HG02970 (cell line): Measurements from ENCODE around the gene PPP2R1A.

ENCODE experiments used
- ATAC-seq: cut with Tn5 transposase; IDR thresholded peaks from one replicate; pipeline ENCODE4 v1.9.1; 2021; ENCODE audit warnings: mild to moderate bottlenecking, moderate library complexity, moderate number of reproducible peaks; ENCODE audit not compliant: unreplicated experiment, low FRiP score

Gene PPP2R1A

GRCh38 chr19:52189735-52190486, at the start of gene PPP2R1A:
TSS of gene PPP2R1A (plus strand) at chr19:52190052. CDS start at chr19:52190097, 45 bp downstream.
- peak; percentile 96 for ATAC-seq

GRCh38 chr19:52141203-52141602, 48.6 kb upstream of the PPP2R1A start:
- ATAC-seq: no peak

- ATAC-seq: no peak
Observed at GRCh38 chr19:52142001-52142595, 47.8 kb upstream of the PPP2R1A start.

GRCh38 chr19:52148256-52148655, 41.6 kb upstream of the PPP2R1A start:
- ATAC-seq: no peak

- no peak for ATAC-seq
Observed at GRCh38 chr19:52155596-52156359, 34.1 kb upstream of the PPP2R1A start.

GRCh38 chr19:52170304-52170703, 19.5 kb upstream of the PPP2R1A start:
- no peak for ATAC-seq

GRCh38 chr19:52170863-52171320, 19.0 kb upstream of the PPP2R1A start:
- no peak for ATAC-seq

- peak; percentile 75 for ATAC-seq
Observed at GRCh38 chr19:52171321-52172169, 18.3 kb upstream of the PPP2R1A start, which contains the start of gene ZNF836. TSS of gene ZNF836 (minus strand) at chr19:52171621. CDS start at chr19:52168072, 3,549 bp downstream.

- ATAC-seq: no peak
Observed at GRCh38 chr19:52172347-52172746, 17.5 kb upstream of the PPP2R1A start.

GRCh38 chr19:52176574-52176973, 13.3 kb upstream of the PPP2R1A start:
- ATAC-seq: no peak

GRCh38 chr19:52187407-52187806, 2.4 kb upstream of the PPP2R1A start:
- no peak for ATAC-seq

- peak; percentile 2 for ATAC-seq
Observed at GRCh38 chr19:52188822-52189734, 774 bp upstream of the PPP2R1A start.

GRCh38 chr19:52190487-52191293, 838 bp downstream of the PPP2R1A start:
- ATAC-seq: no peak

GRCh38 chr19:52191389-52191788, 1.5 kb downstream of the PPP2R1A start:
- no peak for ATAC-seq

- no peak for ATAC-seq
Observed at GRCh38 chr19:52191951-52192350, 2.1 kb downstream of the PPP2R1A start.

- ATAC-seq: no peak
Observed at GRCh38 chr19:52196256-52196967, 6.6 kb downstream of the PPP2R1A start.

- no peak for ATAC-seq
Observed at GRCh38 chr19:52197964-52198363, 8.1 kb downstream of the PPP2R1A start.

- ATAC-seq: no peak
Observed at GRCh38 chr19:52198678-52199077, 8.8 kb downstream of the PPP2R1A start.
